ENCODE measurements around the gene IFNL1.
"Not testable (repeated sequence)": the region's sequence is repeated elsewhere in the genome, so short reads cannot be mapped to it uniquely, and the experiment has no call there.

IFNL1 gene

DNA sequence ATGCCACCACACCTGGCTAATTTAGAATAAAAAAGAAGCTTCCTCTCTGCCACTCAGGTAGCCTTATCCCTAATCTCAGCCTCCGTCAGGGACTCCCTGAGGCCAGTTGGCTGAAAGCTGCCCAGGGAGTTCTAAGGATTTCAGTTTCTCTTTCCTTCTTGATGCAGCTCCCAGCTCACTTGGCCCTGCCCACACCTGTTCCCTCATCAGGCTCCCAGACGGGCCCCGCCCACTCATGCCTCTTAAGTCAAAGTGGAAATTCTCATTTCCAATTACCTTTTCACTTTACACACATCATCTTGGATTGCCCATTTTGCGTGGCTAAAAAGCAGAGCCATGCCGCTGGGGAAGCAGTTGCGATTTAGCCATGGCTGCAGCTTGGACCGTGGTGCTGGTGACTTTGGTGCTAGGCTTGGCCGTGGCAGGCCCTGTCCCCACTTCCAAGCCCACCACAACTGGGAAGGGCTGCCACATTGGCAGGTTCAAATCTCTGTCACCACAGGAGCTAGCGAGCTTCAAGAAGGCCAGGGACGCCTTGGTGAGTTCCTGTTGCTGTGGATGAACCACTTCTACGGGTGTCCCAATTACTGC is at the start of gene IFNL1:
Gene IFNL1 (plus strand): TSS at position 353 of the 591 bp plus-strand sequence. CDS start 15 bp downstream, at position 368.
- DNase-seq = no peak

DNA sequence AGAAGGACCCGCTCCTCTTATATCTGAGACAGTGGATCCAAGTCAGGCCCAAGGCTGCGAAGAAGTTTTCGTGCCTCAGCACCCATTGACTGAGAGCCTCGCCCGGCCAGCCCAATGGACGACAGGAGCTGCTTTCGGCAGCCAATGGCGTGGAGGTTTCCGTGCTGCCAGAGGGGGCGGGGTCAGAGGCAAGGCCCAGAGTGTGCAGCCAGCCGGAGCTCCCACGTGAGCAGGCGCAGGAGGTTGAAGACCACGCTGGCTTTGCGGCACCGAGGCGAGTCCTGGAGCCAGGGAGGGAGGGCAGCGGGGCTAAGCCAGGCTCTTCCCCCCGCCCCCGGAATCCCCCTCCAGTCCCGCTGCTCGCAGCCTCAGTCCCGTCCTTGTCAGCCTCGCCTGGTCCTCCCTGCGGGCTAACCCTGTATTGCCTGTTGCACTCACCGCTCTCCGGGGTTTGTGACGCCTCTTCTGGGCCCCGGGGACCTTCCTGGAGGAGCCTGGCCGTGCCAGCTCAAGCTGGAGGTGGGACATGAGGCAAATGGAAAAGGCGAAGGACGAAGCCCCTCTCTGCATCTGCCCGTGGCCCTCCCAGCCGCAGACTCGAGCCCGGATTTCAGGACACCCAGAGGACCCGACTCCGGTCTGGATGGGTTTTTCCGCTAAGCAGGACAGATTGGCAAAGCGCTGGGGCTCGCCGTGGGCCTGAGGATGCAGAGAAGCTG is 49.1 kb upstream of the IFNL1 start:
- no peak for DNase-seq

DNA sequence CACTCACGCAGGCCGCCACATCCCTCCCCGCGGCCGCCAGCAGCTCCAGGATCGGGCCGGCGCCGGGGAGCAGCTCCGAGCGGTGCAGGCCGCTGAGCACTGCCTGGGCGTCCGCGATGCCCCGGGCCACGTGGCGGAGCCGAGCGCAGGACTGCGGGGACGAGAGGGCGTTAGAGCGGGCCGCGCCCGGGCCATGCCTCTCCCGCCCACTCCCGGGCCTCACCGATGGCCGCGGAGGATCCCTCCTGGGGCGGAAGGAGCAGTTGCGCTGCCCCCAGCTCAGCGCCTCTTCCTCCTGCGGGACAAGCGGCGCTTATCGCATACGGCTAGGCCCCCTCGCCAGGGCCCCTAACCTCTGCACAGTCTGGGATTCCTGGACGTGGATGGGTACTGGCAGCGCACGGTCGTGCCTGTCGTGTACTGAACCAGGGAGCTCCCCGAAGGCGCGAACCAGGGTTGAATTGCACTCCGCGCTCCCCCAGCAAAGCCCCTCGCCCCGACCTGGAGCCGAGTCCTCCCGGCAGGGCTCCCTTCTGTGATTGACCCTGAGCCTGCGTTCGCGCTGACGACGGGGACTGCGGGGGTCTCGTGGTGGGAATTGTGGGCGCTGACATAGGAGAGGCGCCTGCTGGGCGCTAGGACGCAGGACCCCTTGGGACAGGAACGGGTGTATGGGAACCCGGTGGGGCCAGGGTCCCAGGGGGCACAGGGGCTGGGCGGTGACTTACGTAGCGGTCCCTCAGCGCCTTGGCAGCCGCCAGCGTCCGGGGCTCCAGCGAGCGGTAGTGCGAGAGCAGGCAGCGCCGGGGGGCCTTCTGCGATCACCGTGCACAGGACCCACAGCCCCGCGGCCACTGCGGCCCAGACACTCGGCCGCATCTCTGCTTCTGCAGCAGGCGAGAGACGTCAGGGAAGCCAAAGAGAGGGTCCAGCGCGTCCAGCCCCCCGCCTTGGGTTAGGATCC is 48.2 kb upstream of the IFNL1 start:
- no peak for DNase-seq

DNA sequence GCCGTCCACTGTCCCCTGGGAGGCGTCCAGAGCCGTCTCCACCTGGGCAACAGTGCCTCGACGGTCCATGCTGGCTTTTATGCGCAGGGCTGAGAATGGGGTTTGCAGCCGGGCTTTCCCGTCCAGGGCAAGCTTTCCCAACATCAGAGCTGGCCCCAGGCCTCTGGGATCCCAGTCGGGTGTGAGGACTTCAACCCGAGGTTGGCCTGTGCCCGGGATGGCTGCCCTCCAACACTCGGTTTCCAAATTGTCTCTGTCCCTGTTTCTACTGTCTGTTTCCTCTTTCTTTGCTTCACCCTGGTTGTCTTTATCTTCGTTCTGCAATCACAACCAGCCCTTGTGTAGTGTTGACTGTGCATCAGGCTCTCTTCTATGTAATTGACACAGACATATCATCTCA is 47.4 kb upstream of the IFNL1 start, which contains the start of gene IFNL4:
Gene IFNL4 (minus strand): TSS at position 51 of the 400 bp plus-strand sequence.
- DNase-seq = no peak

- DNase-seq = no peak
Observed at GRCh38 chr19:39251081-39251480, 45.1 kb upstream of the IFNL1 start.

DNA sequence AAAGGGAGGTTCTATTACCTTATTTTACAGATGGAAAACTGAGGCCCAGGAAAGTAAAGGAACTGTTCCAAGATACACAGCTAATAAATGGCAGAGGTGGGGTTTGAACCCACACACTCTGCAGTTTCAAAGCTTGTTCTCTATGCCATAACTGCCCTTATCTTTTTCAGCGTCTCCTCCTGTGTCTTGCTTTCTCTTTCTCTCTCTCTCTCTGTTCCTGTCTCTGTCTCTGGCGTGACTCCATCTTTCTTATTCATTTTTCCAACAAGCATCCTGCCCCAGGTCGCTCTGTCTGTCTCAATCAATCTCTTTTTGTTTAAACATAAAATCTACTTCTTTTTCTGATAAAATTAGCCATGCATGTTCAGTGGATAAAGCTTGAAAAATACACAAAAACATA is 44.4 kb upstream of the IFNL1 start:
- no peak for DNase-seq

DNA sequence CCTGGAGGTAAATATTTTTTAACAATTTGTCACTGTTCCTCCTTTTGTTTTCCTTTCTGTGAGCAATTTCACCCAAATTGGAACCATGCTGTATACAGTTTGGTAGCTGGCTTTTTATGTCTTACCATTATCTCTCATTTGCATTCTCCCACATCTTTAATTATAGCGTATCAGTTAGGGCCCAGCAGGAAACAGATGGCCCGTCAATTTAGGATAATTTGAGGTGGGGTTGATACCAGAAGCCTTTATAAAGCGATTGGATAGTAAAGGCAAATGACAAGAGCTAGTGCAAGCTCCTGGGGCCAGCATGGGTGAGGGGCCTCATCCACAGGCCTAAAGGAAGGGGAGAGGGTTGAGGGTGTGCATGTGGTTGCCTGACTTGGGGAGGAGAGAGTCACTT is 43.7 kb upstream of the IFNL1 start:
- no peak for DNase-seq

GRCh38 chr19:39253374-39254149 is 42.6 kb upstream of the IFNL1 start:
- no peak for DNase-seq

DNA sequence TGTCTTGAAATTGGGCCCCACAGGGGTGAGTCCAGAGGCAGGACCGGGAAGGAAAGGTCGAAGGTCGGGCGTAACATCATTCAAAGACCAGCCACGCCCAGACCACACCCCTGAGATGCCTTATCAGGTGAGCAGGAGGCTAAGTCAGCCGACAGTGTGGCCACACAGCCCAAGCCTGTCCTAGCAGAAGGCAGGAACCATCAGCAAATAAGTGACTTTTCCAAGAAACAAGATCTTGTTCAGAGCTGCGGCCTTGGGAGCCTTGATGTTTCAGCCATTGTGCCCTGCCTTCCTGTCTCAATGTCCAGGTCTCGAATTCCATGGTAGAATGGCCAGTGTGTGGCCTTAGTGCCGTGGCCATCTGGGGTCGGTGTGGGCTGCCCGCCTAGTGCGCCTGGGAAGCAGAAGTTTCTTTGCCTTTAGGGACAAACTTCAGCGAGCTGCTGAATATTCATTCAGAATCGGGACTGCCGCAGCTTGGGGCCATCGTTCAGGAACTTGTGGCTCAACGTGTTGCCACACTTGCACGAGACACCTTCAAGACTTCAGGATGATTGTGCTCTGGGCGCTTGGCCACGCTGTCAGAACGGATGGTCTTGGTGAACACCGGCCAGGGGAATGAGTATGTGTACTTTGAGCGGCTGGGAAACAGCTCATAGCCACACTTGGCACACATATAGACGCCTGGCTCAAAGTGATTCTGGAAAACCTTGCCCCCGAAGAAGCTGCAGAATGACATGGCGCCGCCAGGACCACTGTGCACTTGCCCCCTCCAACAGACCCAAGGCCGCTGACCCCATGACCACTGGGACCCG is 41.5 kb upstream of the IFNL1 start:
- DNase-seq = no peak

- no peak for DNase-seq
Observed at GRCh38 chr19:39257227-39257626, 39.0 kb upstream of the IFNL1 start.

DNA sequence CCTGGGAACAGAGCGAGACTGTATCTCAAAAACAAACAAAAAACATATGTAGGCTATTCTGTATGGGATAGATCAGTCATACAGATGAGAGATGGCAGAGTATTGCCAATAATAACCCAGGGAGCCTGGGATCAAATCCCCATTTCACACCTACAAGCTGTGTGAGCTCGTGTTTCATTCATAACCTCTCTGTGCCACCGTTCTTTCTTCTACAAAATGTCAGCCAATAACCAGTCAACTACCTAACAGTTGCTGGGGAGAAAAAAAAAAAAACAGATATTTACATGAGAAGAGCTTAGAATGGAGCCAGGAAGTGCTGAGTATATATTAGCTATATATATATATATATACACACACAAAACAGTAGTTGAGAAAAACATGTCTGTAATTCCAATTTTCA is 34.5 kb upstream of the IFNL1 start:
- no peak for DNase-seq

DNA sequence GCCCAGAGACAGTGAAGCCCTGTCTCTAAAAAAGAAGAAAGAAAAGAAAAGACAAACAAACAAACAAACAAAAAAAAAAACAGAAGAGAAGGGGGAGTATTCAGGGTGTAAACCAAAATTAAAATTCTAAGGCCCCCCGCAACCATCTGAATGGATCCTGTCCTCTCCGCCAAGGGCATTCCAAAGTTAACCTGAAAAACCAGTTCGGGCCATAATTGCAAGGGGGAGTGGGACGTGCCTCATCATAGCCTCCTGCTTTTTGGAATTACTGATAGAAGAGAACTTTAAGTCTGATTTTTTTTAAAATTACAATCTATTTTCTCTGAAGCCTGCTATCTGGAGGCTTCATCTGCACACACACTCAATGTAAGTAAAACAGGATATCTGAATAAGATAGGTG is 33.7 kb upstream of the IFNL1 start:
- DNase-seq = no peak

DNA sequence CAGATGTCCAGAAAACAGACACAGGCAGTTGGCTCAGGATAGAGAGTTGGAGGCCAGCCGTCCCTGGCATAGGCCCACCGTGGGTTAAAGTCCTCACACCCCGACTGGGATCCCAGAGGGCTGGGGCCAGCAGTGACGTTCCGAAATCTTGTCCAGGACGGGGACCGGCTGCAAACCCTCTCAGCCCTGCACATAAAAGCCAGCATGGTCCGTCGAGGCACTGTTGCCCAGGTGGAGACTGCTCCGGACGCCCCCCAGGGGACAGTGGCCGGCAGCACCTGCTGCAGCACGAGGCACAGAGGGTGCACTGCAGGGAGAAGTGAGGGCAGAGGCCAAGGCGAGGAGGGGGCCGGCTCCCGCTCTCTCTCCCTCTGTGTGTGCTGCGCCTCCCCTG is 32.3 kb upstream of the IFNL1 start:
- no peak for DNase-seq

- DNase-seq = no peak
Observed at GRCh38 chr19:39264306-39265290, 31.6 kb upstream of the IFNL1 start.

DNA sequence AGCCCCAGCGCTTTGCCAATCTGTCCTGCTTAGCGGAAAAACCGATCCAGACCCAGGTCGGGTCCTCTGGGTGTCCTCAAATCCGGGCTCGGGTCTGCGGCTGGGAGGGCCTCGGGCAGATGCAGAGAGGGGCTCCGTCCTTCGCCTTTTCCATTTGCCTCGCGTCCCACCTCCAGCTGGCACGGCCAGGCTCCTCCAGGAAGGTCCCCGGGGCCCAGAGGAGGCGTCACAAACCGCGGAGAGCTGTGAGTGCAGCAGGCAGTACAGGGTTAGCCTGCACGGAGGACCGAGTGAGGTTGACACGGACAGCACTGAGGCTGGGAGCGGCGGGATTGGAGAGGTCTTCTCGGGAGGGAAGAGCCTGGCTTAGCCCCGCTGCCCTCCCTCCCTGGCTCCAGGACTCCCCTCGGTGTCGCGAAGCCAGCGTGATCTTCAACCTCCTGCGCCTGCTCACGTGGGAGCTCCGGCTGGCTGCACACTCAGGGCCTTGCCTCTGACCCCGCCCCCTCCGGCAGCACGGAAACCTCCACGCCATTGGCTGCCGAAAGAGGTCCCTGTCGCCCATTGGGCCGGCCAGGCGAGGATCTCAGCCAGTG is 30.8 kb upstream of the IFNL1 start:
- DNase-seq = no peak

- DNase-seq = not testable (repeated sequence)
Observed at GRCh38 chr19:39268085-39268484, 28.1 kb upstream of the IFNL1 start, which contains the start of gene IFNL2. Gene IFNL2, plus strand, starts transcription at chr19:39268396. Its CDS starts 173 bp downstream, at chr19:39268569.

- not testable (repeated sequence) for DNase-seq
Observed at GRCh38 chr19:39268531-39269223, 27.5 kb upstream of the IFNL1 start.

DNA sequence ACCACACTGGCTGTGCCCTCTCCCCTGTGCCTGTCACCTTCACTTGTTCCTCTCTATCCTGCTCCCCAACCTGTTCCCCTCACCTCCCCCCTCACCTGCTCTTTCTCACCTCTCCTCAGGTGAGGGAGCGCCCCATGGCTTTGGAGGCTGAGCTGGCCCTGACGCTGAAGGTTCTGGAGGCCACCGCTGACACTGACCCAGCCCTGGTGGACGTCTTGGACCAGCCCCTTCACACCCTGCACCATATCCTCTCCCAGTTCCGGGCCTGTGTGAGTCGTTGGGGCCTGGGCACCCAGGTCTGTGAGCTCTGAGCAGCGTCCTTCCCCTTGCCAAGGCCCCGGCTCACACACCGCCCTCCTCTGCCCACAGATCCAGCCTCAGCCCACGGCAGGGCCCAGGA is 26.8 kb upstream of the IFNL1 start:
- not testable (repeated sequence) for DNase-seq

Measured in NCI-H2029 (cell line).